Stimulated activated CD4-positive, alpha-beta T cell treated with anti-CD3 and anti-CD28 coated beads, Interleukin-1b, Interleukin-23, amount 100 ng/mL, for 4 hours (primary cell): ENCODE results near the gene FTCDNL1.

Experiments used
- DNase-seq, 2 donors: peaks; one replicate each; pipeline ENCODE4 v3.0.0-alpha.2; 2020; ENCODE audit warnings: low read depth in 2 of 2

Gene FTCDNL1

GRCh38 chr2:199850718-199851500 lies at the start of gene FTCDNL1:
TSS of gene FTCDNL1 (minus strand) at chr2:199851192. CDS start at chr2:199848962, 2,230 bp downstream.
- peak; percentile 55 to 68 for DNase-seq

- no peak for DNase-seq
Observed at GRCh38 chr2:199896617-199897016, 45.6 kb upstream of the FTCDNL1 start.

GRCh38 chr2:199895406-199895805 lies 44.4 kb upstream of the FTCDNL1 start:
- no peak for DNase-seq

GRCh38 chr2:199883474-199884212 lies 32.7 kb upstream of the FTCDNL1 start:
- DNase-seq = no peak

- no peak for DNase-seq
Observed at GRCh38 chr2:199882667-199883066, 31.7 kb upstream of the FTCDNL1 start.

- DNase-seq = no peak
Observed at GRCh38 chr2:199875400-199875799, 24.4 kb upstream of the FTCDNL1 start.

- DNase-seq = no peak
Observed at GRCh38 chr2:199874209-199874608, 23.2 kb upstream of the FTCDNL1 start.

- DNase-seq = no peak
Observed at GRCh38 chr2:199870581-199870980, 19.6 kb upstream of the FTCDNL1 start.

- no peak for DNase-seq
Observed at GRCh38 chr2:199869653-199870052, 18.7 kb upstream of the FTCDNL1 start.

GRCh38 chr2:199869227-199869541 lies 18.2 kb upstream of the FTCDNL1 start:
- no peak for DNase-seq

GRCh38 chr2:199868431-199869226 lies 17.6 kb upstream of the FTCDNL1 start:
- DNase-seq = no peak

- DNase-seq = no peak
Observed at GRCh38 chr2:199865905-199866304, 14.9 kb upstream of the FTCDNL1 start.

GRCh38 chr2:199862788-199863187 lies 11.8 kb upstream of the FTCDNL1 start:
- DNase-seq = no peak

- no peak for DNase-seq
Observed at GRCh38 chr2:199861132-199861774, 10.3 kb upstream of the FTCDNL1 start.

- DNase-seq = no peak
Observed at GRCh38 chr2:199855812-199856211, 4.8 kb upstream of the FTCDNL1 start.

GRCh38 chr2:199851883-199852282 lies 891 bp upstream of the FTCDNL1 start:
- no peak for DNase-seq

GRCh38 chr2:199851501-199851810 lies 464 bp upstream of the FTCDNL1 start:
- DNase-seq = no peak

GRCh38 chr2:199850218-199850717 lies 724 bp downstream of the FTCDNL1 start:
- DNase-seq = no peak

- no peak for DNase-seq
Observed at GRCh38 chr2:199848389-199849130, 2.4 kb downstream of the FTCDNL1 start.

GRCh38 chr2:199847181-199847864 lies 3.7 kb downstream of the FTCDNL1 start:
- no peak for DNase-seq
